NCI-H526 (cell line): ENCODE results near the gene ODC1.
"Not testable (repeated sequence)": the region's sequence is repeated elsewhere in the genome, so short reads cannot be mapped to it uniquely, and the experiment has no call there.

Experiments
- DNase-seq, 2 experiments: peaks; one replicate each; lab custom pipeline; 2025; lab: John Stamatoyannopoulos, UW

Gene ODC1

GRCh38 chr2:10452956-10453904 is 5.1 kb upstream of the ODC1 start:
- no peak for DNase-seq

DNA sequence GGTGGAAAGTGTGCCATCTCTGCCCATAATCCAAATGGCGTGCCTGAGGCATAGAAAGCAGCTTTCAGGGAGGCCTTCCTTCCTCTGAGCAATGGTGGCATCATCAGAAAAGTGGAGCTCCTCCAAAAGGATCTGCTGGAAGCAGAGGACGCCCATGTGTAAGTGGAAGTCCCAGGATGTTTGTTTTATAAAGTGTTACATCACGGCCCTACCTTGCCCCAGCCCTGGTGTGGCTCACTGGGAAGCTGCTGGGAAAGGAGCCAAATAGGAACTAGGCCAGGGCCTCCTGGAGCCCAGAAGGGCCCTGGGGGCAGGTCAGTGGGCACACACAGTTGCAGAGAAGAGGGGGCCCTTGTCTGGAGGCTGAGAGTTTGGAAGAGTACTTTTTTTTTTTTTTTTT is 4.2 kb upstream of the ODC1 start:
- no peak for DNase-seq

DNA sequence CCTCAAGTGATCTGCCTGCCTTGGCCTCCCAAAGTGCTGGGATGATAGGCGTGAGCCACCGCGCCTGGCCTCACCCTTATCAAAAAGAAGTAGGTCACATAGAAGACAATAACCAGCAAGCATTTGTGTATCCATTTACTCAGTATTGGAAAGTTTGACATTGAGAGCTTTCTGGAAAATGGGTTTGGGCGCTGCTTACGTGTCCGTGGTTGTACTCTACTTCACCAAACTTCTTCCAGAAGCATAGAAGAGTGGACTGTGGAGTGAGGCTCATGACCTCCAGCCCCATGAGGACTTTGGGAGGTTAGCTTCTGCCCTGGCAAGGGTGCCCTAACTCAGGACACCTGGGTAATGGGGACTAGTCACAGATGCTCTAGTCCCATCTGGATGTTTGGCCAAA is 3.7 kb upstream of the ODC1 start:
- no peak for DNase-seq

GRCh38 chr2:10449838-10450691 is 1.9 kb upstream of the ODC1 start:
- no peak for DNase-seq

DNA sequence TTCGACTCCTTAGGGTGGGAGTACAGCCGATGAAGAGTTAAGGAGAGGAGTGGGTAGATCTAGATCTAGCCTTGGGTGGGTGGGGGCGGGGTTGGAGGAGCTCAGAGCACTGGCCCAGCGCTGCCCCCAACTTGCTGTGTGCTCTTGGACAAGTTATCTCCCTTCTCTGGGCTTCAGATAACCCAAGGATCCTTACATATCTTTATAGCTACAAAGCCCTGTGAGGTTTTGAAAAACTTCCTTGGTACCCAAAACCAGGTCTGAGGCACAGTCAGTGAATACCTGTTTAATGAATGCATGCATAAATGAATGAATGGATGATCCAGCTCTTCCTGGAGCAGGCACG is 1.3 kb upstream of the ODC1 start:
- no peak for DNase-seq

- DNase-seq: peak; percentile 76 to 99
Observed at GRCh38 chr2:10448576-10449485, 704 bp upstream of the ODC1 start.

- DNase-seq: peak in 1 of 2 experiments; percentile 69
Observed at GRCh38 chr2:10447300-10447894, 730 bp downstream of the ODC1 start.

DNA sequence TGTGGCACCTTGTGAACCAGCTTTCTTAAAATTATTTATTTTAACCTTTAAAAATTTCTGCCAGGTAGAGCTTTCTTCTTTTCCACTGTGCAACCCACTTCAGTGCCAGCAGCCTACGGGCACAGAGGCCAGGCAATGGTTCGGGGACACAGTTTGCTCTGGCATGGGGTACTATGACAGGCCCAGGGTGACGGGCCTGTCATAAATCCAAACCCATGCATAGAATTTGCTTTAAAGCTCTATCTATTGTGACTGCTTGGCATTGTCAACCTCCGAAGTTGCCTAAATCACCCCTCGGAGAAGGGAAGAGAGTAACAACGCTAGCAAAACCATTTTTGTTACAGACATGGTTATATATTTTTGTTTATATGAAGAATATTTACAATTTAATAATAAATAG is 1.5 kb downstream of the ODC1 start:
- DNase-seq: no peak

DNA sequence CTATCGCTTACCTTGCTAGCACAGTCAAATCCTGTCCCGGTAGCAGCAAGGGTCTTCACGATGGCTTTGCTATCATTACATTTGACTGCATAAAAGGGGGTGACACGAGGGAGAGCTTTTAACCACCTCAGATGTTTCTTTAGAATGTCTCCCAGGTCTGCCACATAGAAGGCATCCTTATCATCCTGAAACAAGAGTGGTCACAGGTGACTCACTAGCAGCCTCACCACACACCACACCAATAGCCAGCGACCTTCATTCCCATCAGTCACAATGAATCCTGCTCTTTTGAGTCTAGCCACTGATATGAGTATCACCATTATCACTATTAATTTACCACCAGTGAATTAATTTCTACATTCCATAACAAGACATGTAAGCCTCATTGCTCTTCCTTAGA is 3.7 kb downstream of the ODC1 start:
- DNase-seq: no peak

GRCh38 chr2:10442469-10443126 is 5.5 kb downstream of the ODC1 start:
- DNase-seq: not testable (repeated sequence)

DNA sequence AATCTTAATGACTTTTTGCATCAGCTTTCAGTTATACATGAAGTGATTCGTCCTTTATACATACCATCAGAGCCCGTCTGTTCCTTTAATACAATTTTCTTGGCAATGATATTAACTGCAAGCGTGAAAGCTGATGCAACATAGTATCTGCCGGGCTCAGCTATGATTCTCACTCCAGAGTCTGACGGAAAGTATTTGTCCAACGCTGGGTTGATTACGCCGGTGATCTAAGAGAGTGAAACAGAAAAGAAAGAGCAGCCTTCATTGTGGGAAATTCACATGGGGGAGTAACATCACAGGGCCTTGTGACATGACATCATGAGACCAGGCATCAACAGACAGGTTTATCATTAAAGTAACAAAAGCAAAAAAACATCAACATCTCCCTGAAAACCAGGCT is 6.2 kb downstream of the ODC1 start:
- DNase-seq: no peak

GRCh38 chr2:10440736-10441135 is 7.4 kb downstream of the ODC1 start:
- DNase-seq: no peak

- no peak for DNase-seq
Observed at GRCh38 chr2:10439971-10440370, 8.2 kb downstream of the ODC1 start.

DNA sequence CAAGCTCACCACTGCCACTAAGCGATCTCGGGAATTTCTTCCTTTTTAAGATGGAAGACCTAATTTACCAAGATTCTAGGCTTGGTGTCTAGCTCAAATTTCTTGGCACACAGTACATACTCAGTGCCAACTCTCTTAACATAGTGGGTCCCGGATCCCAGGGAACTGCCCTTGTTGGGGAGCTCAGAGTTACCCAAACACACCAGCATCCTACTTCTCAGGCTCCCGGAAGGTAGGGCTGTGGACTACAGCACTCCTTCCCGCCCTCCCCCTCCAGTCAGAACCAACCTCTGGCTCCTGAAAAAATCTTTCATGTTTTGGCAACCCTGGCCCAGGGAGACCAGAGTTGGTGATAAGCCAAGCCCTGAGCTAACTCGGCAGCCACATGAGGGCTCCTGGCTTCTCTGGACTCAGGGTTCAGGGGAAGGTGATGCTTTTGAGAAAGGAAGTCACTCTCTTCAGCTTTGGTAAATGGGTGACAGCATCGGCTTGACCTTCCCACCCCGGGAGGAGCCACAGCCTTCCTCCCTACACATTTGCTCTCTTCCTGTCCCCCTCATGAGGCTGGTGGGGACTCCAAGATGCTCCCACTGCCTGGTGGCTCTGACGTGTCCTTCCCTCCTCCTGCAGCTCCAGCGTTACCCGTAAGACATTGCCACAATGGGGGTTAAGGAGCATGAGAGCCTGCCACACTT is 8.8 kb downstream of the ODC1 start:
- no peak for DNase-seq

DNA sequence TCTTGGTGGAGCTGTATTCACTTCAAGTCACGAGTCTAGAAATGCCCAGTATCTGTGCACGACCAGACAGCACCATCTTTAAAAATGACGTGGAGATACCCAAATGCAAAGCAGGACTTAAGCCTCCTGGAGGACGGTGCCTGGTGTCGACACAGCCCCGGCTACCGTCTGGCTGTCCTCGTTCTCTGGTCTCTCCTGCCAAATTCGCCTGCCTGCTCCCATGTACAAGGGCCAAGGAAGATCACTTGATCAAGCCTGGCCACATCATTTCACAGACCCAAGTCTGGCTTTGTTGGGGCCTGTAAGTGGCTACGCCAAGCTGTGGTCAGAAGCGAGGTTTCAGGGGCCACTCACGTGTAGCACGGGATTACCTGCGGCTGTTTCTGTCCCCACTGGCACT is 9.4 kb downstream of the ODC1 start:
- DNase-seq: peak in 1 of 2 experiments; percentile 36

- no peak for DNase-seq
Observed at GRCh38 chr2:10437806-10438205, 10.3 kb downstream of the ODC1 start.

DNA sequence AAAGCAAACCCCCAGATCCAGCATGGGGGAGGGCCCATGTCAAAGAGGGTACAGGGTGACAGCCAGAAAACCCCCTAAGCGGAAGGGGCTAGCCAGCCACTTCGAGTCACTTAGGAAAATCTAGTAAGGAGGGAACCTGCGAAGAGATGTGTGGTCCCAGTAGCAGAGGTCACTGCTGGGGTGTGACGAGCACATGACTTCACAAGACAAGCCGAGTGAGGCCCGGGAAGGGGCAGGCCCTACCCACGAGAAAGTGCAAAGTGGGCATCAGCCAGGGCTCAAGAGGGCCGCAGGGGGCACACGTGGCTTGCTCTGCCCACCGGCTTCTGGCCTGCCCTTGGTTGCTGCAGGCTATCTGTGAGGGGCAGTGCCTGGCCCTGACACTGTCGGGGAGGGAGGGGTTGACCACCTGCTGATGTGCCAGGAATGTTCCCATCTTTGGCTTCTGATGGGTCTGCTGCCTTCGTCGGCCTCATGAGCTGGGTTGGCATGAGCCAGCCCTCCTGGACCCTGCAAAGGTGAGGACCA is 11.5 kb downstream of the ODC1 start:
- DNase-seq: no peak

DNA sequence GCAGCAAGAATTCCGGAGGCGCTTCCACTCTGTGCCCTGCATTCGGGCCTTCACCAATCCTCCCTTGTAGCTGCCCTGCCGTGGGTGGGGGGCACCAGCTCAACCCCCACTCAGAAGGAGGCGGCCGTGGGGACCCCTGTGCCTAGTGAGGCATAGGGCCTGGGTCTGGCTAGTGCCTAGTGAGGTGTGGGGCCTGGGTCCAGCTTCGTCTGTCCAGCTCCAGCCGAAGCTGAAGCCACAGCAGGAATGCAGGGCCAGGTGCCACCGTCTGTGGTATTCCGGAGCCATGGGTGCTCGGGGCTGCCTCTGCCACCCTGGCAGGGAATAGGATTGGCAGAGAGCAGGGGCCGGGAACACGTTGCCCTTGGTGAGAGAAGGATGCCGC is 12.3 kb downstream of the ODC1 start:
- no peak for DNase-seq

- peak; percentile 42 to 88 for DNase-seq
Observed at GRCh38 chr2:10434886-10435819, 13.0 kb downstream of the ODC1 start.
